Femur (tissue), 1 donor: Measurements from ENCODE around the gene CLCF1.
"Not testable (repeated sequence)": the region's sequence is repeated elsewhere in the genome, so short reads cannot be mapped to it uniquely, and the experiment has no call there.

Source experiments
- DNase-seq: peaks from one replicate; pipeline ENCODE4 v3.0.0-alpha.2; 2017

The CLCF1 gene

GRCh38 chr11:67321313-67321871, 52.0 kb downstream of the CLCF1 start:
- DNase-seq, result no peak

DNA sequence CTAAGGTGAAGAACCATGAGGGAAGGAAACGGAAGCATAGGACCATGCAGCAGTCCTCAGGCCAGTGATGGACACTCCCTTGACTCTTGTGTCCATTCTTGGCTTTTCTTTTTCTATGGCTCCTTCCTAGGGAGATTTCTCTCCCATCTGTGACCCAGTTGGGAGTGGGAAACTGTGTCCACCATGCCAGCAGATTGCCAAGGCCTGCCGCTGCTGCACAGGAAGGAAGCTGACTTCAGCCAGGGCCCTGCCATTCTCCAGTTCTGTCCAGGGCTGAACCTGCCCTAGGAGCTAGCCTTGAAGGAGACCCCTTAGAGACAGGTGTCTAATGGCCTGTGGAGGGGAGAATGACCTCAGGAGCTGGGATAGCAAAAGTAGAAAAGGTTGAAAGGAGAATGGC, 52.7 kb downstream of the CLCF1 start:
- DNase-seq, result no peak

- no peak for DNase-seq
Measured at GRCh38 chr11:67320011-67320410, 53.4 kb downstream of the CLCF1 start.

- DNase-seq, result not testable (repeated sequence)
Measured at GRCh38 chr11:67318876-67319275, 54.5 kb downstream of the CLCF1 start.

DNA sequence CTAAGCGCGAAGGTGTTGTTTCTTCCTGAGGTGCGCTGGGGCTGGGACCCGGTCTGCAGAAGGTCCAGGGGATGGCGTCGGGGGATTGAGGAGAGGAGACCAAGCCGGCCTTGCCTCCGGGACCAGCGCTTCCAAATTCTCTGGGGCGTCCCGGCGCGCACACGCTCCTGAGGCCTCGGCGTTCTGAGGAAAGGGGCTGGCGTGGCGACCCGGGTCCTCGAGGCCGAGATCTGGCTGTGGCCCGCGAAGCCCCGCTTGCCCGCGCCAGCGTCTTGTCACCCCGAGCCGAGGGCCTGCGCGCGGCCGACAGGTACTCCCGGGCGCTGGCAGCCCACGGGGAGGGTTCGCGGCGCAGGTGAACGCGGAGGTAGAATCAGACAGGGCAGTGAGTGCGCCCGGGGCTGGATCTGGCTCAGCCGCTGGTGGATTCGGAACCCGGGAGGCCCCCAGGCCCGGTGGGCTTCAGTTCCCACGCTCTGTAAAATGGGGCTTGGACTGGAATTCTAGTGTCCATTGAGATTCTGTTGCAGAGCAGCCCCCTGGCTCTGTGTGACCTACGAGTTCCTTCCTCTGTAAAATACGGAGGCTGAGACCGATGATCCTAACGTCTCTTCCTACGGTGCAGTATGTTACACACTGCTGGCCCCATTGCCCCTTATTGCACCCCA, 55.4 kb downstream of the CLCF1 start:
- DNase-seq, result no peak

DNA sequence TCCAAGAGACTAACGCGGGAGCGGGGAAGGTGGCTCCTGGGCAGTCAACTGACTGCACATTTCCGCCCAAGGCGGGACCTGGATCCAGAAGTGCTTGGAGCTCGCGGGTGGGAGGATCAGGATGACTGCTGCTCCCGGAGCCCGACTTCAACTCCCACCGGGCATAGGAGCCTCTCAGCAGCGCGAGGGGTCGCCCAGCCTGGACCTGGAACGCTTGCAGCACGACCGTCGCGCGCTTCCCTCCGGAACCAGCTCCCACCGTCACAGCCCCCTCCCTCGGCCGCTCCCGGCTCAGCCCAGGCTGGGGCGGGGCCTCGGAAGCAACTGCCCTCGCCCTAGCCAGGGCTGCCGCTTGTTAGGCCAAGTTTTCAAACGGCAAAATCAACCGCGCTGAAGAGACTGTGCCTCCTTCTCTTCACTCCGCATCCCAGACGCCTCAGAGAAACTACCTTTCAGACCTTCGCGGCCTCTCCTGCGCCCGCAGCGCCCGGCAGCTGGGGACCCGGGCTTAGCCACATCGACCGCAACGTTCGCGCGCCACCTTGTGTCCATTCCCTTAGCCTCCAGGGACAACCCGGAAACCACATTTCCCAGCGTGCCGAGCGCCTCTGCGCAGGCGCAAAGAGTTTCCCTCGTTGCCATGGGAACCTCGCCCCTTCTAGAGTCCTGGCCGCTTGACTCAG, 56.1 kb downstream of the CLCF1 start:
- peak; percentile 98 for DNase-seq

DNA sequence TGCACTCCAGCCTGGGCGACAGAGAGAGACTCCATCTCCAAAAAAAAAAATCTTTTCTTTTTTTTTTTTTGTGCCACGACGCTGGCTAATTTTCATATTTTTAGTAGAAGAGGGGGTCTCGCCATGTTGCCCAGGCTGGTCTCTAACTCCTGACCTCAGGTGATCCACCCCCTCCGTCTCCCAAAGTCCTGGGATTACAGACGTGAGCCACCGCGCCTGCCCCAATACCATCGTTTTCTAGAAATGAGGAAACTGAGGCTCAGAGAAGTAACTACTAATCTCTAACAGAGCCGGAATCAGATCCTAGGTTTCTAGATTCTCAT, 56.6 kb downstream of the CLCF1 start:
- no peak for DNase-seq

- no peak for DNase-seq
Measured at GRCh38 chr11:67315325-67315909, 58.0 kb downstream of the CLCF1 start.

DNA sequence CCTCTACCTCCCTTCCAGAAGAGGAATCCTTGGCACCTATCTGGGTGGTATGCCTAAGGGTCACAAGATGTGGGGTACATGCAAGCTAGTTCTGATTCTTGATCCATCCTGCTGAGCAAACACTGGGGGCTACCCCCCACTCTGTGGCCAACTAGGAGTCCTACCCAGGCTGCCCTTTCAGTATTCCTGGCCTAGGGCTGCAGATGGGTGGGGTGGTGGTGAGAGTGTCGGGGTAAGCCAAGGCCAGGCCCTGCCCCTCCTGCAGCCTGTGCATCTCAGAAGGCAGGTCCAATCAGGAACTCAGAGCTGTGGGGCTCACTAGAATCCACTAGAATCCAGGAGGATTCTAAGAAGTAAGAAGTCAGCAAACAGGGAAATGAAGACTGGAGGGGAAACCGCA, 59.2 kb downstream of the CLCF1 start:
- no peak for DNase-seq
